Body of pancreas (tissue), 4 donors: ENCODE measurements around the gene PCGF3. TPM values are rescaled to one million over a fixed set of nuclear protein-coding genes. Genes with fewer than 3 reads are reported as not detected.
A peak's percentile ranks its signal among the peaks of the same experiment; 100 is the strongest.

Experiments
- ATAC-seq: fragments of 150-250 bp; one replicate; pipeline ENCODE4 v1.9.1; 2016
- DNase-seq, 4 donors: peaks; one replicate each; pipeline ENCODE4 v3.0.0-alpha.2; 2019
- H3K27ac ChIP-seq, 4 donors: fragments of 200-600 bp; sonication (generic); 1 replicate in 3 of 4; 2 replicates in 1 of 4; pipeline versions ENCODE4 v1.5.1 to v1.6.1; 2016 to 2019; ENCODE audit warnings: mild to moderate bottlenecking in 1 of 4, mixed read lengths in 1 of 4, moderate library complexity in 1 of 4
- H3K27me3 ChIP-seq, 2 donors: fragments of 200-600 bp; sonication (generic); one replicate each; pipeline ENCODE4 v1.6.0; 2016; ENCODE audit warnings: mild to moderate bottlenecking in 1 of 2
- H3K36me3 ChIP-seq, 2 donors: fragments of 200-600 bp; sonication (generic); replicated peaks in 1 of 2; 2 replicates each; pipeline ENCODE4 v1.5.1; 2016; ENCODE audit warnings: low read depth in 2 of 2; ENCODE audit not compliant: insufficient read depth in 1 of 2
- H3K4me1 ChIP-seq: fragments of 200-600 bp; sonication (generic); one replicate; pipeline ENCODE4 v1.6.0; 2016
- H3K4me3 ChIP-seq, 2 donors: fragments of 200-600 bp; sonication (generic); 1 replicate in 1 of 2; 2 replicates in 1 of 2; pipeline ENCODE4 v1.5.1; 2016 to 2019
- H3K9me3 ChIP-seq, 3 donors: fragments of 200-600 bp; sonication (generic); 1 replicate in 2 of 3; 2 replicates in 1 of 3; pipeline ENCODE4 v1.5.1; 2016
- POLR2A ChIP-seq, 3 donors: fragments of 450-650 bp; IDR thresholded peaks; one replicate each; pipeline ENCODE4 v1.6.1; 2016; ENCODE audit warnings: antibody characterized with exemption in 3 of 3, mild to moderate bottlenecking in 2 of 3
- WGBS, 2 donors: methylation state at CpG; one replicate each; pipeline ENCODE4 v1.1.5; 2017; 5-methylcytosine and 5-hydroxymethylcytosine counted together
- intact Hi-C: fragments of 100-400 bp; cut with DNase I; formaldehyde crosslinking; loops from one replicate; pipeline ENCODE4 v1.15.1; 2023
- total RNA-seq, 2 donors: library from RNA; depleted of rRNA; stranded (reverse); fragments of >200 nt; gene quantifications; one replicate each; pipeline ENCODE4 v1.1.0, GENCODE V29; 2016
- TF ChIP-seq, protein P1 (sequence below), 7 experiments: fragments of 450-650 bp in 4 of 7; fragments of 200-600 bp in 3 of 7; sonication (generic) in 3 of 7; IDR thresholded peaks; one replicate each; pipeline ENCODE4 v1.5.1; 2016 to 2019; ENCODE audit warnings: antibody characterized with exemption in 7 of 7

The PCGF3 gene, protein sequence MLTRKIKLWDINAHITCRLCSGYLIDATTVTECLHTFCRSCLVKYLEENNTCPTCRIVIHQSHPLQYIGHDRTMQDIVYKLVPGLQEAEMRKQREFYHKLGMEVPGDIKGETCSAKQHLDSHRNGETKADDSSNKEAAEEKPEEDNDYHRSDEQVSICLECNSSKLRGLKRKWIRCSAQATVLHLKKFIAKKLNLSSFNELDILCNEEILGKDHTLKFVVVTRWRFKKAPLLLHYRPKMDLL
- total RNA-seq: 10 to 100 TPM; 16.8 to 31.1 TPM

DNA sequence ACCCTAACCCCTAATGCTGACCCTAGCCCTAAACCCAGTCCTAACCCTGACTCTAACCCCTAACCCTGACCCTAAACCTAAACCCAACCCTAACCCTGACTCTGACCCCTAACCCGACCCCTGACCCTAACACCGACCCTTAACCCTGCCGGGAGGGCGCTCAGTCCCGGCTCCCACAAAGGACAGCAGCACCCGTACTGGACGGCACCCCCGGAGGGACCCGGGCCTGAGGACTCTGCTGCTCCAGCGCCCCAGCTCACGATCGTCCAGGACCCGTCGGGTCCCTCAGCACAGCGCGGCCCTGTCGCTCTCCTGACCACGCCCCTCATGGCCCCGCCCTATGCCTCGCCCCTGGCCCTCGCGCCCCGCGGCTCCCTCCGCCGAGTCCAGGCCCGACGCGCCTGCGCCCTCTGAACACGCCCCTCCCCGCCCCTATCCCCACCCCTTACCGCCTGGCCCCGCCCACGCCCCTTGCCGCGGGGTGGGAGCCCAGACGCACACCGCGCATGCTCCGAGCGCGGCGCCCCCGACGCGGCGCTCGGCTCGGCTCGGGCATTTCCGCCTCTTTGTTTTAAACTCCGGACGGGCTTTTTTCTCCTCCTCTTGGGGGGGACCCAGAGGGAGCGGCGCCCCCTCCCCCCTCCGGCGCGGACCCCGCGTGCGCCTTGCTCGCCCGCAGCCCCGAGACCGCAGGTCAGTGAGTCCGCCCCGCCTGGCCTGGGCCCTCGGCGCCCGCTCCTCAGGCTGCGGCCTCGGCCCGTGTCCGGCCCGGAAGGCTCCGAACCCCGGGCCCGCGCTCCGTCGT is at the start of gene PCGF3:
TSS of gene PCGF3 (plus strand) at position 555 of the 805 bp plus-strand sequence. CDS start 27,849 bp downstream, outside the sequence.
- no peaks in the 10 kb centered on the region for H3K36me3 ChIP-seq
- intact Hi-C loops: no loop called here
- no peaks in the 10 kb centered on the region for H3K27me3 ChIP-seq
- H3K4me3 ChIP-seq: peak within 1 kb of the TSS; percentile 86 to 88
- H3K9me3 ChIP-seq: no peaks in the 10 kb centered on the region
- H3K27ac ChIP-seq: peak within 1 kb of the TSS; percentile 33 to 84 (median 78)
- TF ChIP-seq, protein P1, sequence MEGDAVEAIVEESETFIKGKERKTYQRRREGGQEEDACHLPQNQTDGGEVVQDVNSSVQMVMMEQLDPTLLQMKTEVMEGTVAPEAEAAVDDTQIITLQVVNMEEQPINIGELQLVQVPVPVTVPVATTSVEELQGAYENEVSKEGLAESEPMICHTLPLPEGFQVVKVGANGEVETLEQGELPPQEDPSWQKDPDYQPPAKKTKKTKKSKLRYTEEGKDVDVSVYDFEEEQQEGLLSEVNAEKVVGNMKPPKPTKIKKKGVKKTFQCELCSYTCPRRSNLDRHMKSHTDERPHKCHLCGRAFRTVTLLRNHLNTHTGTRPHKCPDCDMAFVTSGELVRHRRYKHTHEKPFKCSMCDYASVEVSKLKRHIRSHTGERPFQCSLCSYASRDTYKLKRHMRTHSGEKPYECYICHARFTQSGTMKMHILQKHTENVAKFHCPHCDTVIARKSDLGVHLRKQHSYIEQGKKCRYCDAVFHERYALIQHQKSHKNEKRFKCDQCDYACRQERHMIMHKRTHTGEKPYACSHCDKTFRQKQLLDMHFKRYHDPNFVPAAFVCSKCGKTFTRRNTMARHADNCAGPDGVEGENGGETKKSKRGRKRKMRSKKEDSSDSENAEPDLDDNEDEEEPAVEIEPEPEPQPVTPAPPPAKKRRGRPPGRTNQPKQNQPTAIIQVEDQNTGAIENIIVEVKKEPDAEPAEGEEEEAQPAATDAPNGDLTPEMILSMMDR (IDR thresholded peaks at IDR 0.05): no peak
- peak; percentile 47 to 69 (median 61) for TF ChIP-seq POLR2A (IDR thresholded peaks at IDR 0.05)
- 4 to 15% methylated on average over 8 to 60 of the region's 82 CpGs for WGBS, 2 donors
- DNase-seq (peak; percentile 96 to 98 (median 97)), ATAC-seq (peak; percentile 98)
- H3K4me1 ChIP-seq: peaks cover 34% of the 10 kb centered on the region

DNA sequence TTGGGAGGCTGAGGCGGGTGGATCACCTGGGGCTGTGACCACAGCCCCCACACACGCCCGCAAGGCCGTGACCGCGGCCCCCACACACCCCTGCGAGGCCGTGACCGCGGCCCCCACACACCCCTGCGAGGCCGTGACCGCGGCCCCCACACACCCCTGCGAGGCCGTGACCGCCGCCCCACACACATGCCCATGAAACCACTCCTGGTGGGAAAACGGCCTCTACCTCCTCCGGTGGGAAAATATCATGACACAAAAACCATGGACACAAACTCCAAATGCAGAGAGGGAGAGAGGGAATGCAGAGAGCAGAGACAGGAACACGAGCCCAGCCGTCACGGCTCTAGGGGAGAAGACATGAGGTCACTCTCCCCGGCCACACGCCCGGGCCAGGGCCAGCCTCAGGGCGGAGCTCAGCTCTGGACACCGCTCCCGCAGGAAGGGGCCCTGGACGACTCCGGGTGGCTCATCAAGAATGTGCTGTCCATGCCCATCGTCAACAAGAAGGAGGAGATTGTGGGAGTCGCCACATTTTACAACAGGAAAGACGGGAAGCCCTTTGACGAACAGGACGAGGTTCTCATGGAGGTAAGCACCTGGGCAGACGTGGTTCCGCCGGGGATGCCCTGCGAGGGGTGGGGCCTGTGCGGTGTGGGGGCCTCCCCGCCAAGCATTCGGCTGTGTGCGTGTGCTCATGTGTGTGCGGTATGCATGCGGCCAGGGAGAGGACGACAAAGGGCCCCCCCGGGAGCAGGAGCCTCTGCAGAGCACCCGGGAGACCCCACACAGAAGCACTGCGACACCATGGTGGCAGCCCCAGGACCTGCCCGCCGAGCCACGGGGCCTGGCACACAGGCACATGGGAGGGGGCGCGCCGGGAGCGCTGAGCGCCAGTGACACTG is 48.9 kb upstream of the PCGF3 start:
- 59 to 70% methylated on average over 19 to 56 of the region's 58 CpGs for WGBS, 2 donors
- no peak overlapping the region for H3K27ac ChIP-seq
- intact Hi-C loops: no loop called here
- TF ChIP-seq POLR2A (IDR thresholded peaks at IDR 0.05): no peak
- TF ChIP-seq, protein P1 (IDR thresholded peaks at IDR 0.05): no peak
- no peaks in the 10 kb centered on the region for H3K27me3 ChIP-seq
- ATAC-seq (no peak), DNase-seq (no peak)
- no peaks in the 10 kb centered on the region for H3K9me3 ChIP-seq
- H3K4me3 ChIP-seq: no peak overlapping the region
- no peaks in the 10 kb centered on the region for H3K36me3 ChIP-seq
- H3K4me1 ChIP-seq: no peaks in the 10 kb centered on the region

DNA sequence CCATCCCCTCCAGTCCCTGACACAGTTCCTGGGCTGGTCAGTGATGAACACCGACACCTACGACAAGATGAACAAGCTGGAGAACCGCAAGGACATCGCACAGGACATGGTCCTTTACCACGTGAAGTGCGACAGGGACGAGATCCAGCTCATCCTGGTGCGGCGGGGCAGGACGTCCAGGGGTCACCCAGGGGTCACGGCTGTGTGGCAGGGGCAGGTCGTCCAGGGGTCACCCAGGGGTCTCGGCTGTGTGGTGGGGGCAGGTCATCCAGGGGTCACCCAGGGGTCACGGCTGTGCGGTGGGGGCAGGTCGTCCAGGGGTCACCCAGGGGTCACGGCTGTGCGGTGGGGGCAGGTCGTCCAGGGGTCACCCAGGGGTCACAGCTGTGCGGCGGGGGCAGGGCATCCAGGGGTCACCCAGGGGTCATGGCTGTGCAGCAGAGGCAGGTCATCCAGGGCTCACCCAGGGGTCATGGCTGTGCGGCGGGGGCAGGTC is 48.2 kb upstream of the PCGF3 start:
- TF ChIP-seq, protein P1 (IDR thresholded peaks at IDR 0.05): no peak
- no peak for TF ChIP-seq POLR2A (IDR thresholded peaks at IDR 0.05)
- H3K36me3 ChIP-seq: no peaks in the 10 kb centered on the region
- no peaks in the 10 kb centered on the region for H3K4me1 ChIP-seq
- no peaks in the 10 kb centered on the region for H3K27me3 ChIP-seq
- H3K27ac ChIP-seq: no peak overlapping the region
- 65 to 67% methylated on average over 3 to 17 of the region's 23 CpGs for WGBS, 2 donors
- H3K9me3 ChIP-seq: no peaks in the 10 kb centered on the region
- DNase-seq (no peak), ATAC-seq (no peak)
- intact Hi-C loops: no loop called here
- H3K4me3 ChIP-seq: no peak overlapping the region

DNA sequence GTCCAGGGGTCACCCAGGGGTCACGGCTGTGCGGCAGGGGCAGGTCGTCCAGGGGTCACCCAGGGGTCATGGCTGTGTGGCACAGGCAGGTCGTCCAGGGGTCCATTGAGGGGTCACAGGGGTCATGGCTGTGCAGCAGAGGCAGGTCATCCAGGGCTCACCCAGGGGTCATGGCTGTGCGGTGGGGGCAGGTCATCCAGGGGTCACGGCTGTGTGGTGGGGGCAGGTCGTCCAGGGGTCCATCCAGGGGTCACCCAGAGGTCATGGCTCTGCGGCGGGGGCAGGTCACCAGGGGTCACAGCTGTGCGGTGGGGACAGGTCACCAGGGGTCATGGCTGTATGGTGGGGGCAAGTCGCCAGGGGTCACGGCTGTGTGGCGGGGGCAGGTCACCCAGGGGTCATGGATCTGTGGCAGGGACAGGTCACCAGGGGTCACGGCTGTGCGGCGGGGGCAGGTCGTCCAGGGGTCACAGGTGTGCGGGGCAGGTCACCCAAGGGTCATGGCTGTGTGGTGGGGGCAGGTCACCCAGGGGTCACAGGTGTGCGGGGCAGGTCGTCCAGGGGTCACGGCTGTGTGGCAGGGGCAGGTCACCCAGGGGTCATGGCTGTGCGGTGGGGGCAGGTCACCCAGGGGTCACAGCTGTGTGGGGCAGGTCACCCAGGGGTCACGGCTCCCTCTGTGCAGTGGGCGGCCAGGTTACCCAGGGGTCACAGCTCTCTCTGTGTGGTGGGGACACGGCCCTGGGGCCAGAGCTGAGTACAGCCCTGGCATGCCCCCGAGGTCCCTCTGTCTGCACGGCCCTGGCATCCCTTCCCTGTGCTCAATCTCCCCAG is 47.6 kb upstream of the PCGF3 start:
- Histone ChIP-seq H3K27ac (no peak overlapping the region), H3K4me1 (peaks cover 1% of the 10 kb centered on the region), H3K27me3 (no peaks in the 10 kb centered on the region), H3K4me3 (no peak overlapping the region), H3K36me3 (no peaks in the 10 kb centered on the region), H3K9me3 (no peaks in the 10 kb centered on the region)
- DNase-seq: no peak
- WGBS, 2 donors: 51 to 75% methylated on average over 3 to 15 of the region's 27 CpGs
- intact Hi-C loops: no loop called here
- peak; percentile 19 for ATAC-seq
- TF ChIP-seq, protein P1 (IDR thresholded peaks at IDR 0.05): no peak
- TF ChIP-seq POLR2A (IDR thresholded peaks at IDR 0.05): no peak
